SK-N-SH (cell line): ENCODE results near the gene GABRR2.

Source experiments
- CHD2 ChIP-seq: fragments of 150-350 bp; IDR thresholded peaks from 2 replicates; pipeline ENCODE4 v1.6.1; 2018; ENCODE audit warnings: low read length; ENCODE audit not compliant: partially characterized antibody
- CTCF ChIP-seq: fragments of 200-600 bp; sonication (generic); IDR thresholded peaks from 2 replicates; pipeline ENCODE4 v1.6.1; 2017; ENCODE audit warnings: antibody characterized with exemption, mild to moderate bottlenecking, moderate library complexity
- IRF3 ChIP-seq: fragments of 150-350 bp; IDR thresholded peaks from 2 replicates; pipeline ENCODE4 v1.6.1; 2016; ENCODE audit warnings: mild to moderate bottlenecking, low read depth, low read length
- MXI1 ChIP-seq: IDR thresholded peaks from 2 replicates; pipeline ENCODE4 v1.6.1; 2012; ENCODE audit warnings: mild to moderate bottlenecking, low read depth, low read length, improper control_type of control experiment
- SMC3 ChIP-seq: IDR thresholded peaks from 2 replicates; pipeline ENCODE4 v1.6.1; 2012; ENCODE audit warnings: low read depth, low read length, improper control_type of control experiment

GRCh38 chr6:89359561-89359960, 44.5 kb upstream of the GABRR2 start:
- no peak for TF ChIP-seq CTCF
- TF ChIP-seq CHD2 = no peak
- no peak for TF ChIP-seq IRF3
- no peak for TF ChIP-seq MXI1
- no peak for TF ChIP-seq SMC3
